Vagina (tissue), 2 donors: ENCODE data around the gene CDH18.
A peak's percentile ranks its signal among the peaks of the same experiment; 100 is the strongest.

ENCODE experiments used
- CTCF ChIP-seq, 3 experiments: fragments of 450-650 bp in 2 of 3; fragments of 200-600 bp in 1 of 3; sonication (generic) in 1 of 3; IDR thresholded peaks; one replicate each; pipeline ENCODE4 v1.5.1; 2017 to 2019; ENCODE audit warnings: antibody characterized with exemption in 3 of 3, mild to moderate bottlenecking in 2 of 3, moderate library complexity in 2 of 3
- POLR2A ChIP-seq, 2 donors: fragments of 450-650 bp; IDR thresholded peaks; one replicate each; pipeline ENCODE4 v1.6.1; 2017; ENCODE audit warnings: antibody characterized with exemption in 2 of 2, mild to moderate bottlenecking in 2 of 2, moderate library complexity in 2 of 2
- POLR2AphosphoS5 ChIP-seq, 2 donors: sonication (generic); formaldehyde crosslinking; IDR thresholded peaks; one replicate each; pipeline ENCODE4 v1.9.0; 2017; ENCODE audit warnings: antibody characterized with exemption in 2 of 2, mild to moderate bottlenecking in 2 of 2, low read depth in 1 of 2; ENCODE audit not compliant: insufficient read depth in 1 of 2

- TF ChIP-seq CTCF (IDR thresholded peaks at IDR 0.05) (no peak), POLR2A (IDR thresholded peaks at IDR 0.05) (no peak), POLR2AphosphoS5 (IDR thresholded peaks at IDR 0.05; ENCODE audit: insufficient read depth in 1 of 2, low read depth in 1 of 2) (peak in 1 of 2 donors; percentile 23)
Measured at GRCh38 chr5:19531374-19531952, 456.5 kb downstream of the CDH18 start.
